ENCODE measurements around the gene BAZ2B.
A peak's percentile ranks its signal among the peaks of the same experiment; 100 is the strongest.
"Not testable (repeated sequence)": the region's sequence is repeated elsewhere in the genome, so short reads cannot be mapped to it uniquely, and the experiment has no call there.

BAZ2B gene, protein sequence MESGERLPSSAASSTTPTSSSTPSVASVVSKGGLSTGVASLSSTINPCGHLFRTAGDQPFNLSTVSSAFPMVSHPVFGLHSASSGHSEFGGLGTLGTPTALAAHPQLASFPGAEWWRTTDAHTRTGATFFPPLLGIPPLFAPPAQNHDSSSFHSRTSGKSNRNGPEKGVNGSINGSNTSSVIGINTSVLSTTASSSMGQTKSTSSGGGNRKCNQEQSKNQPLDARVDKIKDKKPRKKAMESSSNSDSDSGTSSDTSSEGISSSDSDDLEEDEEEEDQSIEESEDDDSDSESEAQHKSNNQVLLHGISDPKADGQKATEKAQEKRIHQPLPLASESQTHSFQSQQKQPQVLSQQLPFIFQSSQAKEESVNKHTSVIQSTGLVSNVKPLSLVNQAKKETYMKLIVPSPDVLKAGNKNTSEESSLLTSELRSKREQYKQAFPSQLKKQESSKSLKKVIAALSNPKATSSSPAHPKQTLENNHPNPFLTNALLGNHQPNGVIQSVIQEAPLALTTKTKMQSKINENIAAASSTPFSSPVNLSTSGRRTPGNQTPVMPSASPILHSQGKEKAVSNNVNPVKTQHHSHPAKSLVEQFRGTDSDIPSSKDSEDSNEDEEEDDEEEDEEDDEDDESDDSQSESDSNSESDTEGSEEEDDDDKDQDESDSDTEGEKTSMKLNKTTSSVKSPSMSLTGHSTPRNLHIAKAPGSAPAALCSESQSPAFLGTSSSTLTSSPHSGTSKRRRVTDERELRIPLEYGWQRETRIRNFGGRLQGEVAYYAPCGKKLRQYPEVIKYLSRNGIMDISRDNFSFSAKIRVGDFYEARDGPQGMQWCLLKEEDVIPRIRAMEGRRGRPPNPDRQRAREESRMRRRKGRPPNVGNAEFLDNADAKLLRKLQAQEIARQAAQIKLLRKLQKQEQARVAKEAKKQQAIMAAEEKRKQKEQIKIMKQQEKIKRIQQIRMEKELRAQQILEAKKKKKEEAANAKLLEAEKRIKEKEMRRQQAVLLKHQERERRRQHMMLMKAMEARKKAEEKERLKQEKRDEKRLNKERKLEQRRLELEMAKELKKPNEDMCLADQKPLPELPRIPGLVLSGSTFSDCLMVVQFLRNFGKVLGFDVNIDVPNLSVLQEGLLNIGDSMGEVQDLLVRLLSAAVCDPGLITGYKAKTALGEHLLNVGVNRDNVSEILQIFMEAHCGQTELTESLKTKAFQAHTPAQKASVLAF (N-terminal part only)

GRCh38 chr2:159616286-159616701 lies at the start of gene BAZ2B:
Gene BAZ2B, minus strand, starts transcription at chr2:159616548. Its CDS starts 137,829 bp downstream, at chr2:159478719.
- peak; percentile 67 for DNase-seq

- no peak for DNase-seq
Measured at GRCh38 chr2:159661286-159661685, 44.9 kb upstream of the BAZ2B start.

DNA sequence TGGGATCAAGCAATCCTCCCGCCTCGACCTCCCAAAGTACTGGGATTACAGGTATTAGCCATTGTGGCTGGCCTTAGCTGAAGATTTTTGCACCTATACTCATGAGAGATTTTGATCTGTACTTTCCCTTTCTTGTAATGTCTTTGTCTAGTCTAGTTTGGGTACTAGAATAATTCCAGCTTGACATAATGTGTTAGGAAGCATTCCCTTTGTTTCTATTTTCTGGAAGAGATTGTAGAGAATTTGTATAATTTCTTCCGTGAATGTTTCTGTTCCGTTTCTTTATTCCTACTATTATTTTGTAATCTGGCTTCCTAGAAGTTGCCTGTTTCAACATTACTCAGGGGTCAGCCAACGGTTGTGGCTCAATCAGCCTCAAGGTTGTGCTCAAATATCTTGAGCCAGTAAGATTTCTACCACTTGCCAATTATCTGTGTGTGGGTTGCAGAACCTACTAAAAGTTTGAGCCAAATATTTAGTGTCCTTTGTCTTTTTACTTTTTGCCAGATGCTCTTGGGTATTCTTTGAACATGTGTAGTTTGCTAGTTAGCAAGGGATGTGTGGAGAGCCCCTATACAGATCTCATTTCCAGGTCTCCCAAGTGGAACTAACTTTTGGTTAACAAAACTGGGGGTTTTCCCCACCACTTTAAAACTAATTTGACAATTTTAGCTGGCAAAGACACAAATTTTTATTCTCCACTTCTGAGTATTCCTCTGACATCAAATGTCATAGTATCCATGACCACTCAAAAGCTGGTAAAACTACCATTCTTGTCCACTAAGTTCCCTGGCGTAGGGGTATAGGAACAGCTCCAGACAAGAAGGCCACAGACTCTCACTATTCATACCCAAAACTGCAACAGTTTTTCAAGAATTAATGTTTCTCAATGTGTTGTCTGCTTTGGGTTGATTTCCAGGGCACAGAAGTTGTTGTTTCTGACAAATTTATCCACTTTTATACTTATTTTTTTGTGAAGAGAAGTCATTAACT lies 42.8 kb upstream of the BAZ2B start:
- DNase-seq, result no peak

DNA sequence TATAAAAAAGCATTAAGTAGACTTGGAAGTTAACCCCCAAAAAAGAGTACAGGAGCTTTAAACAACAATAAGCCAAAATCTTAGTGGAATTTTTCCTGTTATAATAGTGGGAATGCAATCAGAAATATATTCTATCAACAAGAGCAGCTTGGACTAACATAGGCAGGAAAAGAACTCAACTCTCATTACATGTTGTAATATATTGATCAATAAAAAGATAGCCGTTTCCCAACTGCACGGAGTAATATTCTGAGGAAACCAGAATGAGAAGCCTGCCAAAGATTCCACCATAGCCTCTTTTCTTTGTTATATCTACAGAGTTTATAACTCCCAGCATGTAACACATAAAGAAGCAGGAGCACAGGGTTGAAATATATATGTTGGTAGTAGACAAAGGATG lies 37.6 kb upstream of the BAZ2B start:
- no peak for DNase-seq

DNA sequence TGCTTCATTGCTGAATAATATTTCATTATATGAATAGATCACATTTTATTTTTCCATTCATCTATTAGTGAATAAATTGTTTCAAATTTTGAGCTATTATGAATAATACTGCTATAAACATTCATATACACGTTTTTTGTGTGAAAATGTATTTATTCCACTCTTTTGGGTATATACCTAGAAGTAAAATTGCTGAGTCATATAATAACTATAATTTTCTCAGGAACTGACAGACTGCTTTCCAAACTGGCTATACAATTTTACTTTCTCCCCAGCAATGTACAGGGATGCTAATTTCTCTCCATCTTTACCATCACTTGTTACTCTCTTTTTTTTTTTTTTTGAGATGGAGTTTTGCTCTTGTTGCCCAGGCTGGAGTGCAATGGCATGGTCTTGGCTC lies 35.5 kb upstream of the BAZ2B start:
- DNase-seq, result no peak

DNA sequence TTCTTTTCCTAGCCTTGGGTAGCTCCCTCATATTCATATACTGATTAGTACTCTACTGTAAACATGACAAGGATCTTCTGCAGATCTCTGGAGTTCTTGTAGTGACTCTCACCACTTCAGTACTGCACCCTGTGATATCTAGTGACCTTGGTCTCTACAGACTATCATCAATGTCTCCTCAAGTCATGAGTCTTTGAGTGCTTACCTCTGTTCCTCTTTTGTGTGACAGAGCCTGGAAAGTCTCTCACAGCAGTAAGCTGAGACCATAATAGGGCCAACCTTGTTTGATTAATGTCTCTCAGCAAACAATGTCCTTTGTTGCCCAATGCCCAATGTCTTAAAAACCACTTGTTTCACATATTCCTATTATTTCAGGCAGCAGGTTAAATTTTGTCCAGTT lies 34.2 kb upstream of the BAZ2B start:
- DNase-seq, result no peak

DNA sequence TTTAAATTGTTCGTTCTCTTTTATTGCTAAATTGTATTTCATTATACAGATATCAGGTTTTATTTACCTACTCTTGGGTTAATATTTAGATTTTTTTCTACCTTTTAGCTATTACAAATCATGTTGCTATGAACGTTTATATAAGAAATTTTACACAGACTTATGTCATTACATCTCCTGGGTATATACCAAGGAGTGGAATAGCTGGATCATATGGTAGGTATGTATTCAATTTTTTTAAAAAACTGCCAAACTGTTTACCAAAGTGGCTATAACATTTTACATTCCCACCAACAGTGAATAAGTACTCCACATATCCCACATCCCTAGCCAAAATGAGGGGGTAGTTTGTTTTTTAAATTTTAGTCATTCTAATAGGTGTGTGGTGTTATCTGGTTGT lies 32.3 kb upstream of the BAZ2B start:
- DNase-seq, result no peak

DNA sequence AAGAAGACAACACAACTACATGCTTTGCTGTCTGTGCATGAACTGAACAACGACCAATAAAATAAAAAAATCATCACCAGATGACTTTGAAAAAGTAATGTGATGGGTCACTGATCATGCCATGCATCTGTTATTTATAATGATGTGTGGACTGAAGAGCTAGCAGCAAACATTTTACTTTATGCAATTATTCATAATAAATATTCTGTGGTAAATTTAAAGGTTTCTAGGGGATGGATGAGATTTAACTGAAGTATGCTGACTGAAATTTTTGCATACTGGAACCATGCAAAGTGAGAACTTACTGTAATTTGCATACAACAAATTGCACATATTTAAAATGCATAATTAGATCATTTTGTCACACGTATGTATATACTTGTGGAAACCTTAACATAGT lies 31.3 kb upstream of the BAZ2B start:
- DNase-seq, result no peak

- DNase-seq, result no peak
Measured at GRCh38 chr2:159640176-159640575, 23.8 kb upstream of the BAZ2B start.

GRCh38 chr2:159639712-159640111 lies 23.4 kb upstream of the BAZ2B start:
- DNase-seq, result no peak

DNA sequence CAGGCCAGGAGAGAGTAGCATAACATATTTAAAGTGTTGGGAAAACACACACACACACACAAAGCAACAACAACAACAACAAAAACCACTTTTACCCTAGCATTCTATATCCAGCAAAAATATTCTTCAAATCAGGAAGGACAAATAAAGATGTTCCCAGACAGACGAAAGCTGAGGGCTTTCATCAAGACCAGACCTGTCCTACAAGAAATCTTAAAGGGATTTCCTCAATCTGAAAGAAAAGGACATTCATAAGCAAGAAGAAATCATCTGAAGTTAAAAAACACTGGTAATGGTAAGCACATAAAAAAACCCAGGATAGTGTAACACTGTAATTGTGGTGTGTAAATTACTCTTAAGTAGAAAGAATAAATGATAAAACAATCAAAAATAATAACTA lies 22.7 kb upstream of the BAZ2B start:
- DNase-seq, result no peak

DNA sequence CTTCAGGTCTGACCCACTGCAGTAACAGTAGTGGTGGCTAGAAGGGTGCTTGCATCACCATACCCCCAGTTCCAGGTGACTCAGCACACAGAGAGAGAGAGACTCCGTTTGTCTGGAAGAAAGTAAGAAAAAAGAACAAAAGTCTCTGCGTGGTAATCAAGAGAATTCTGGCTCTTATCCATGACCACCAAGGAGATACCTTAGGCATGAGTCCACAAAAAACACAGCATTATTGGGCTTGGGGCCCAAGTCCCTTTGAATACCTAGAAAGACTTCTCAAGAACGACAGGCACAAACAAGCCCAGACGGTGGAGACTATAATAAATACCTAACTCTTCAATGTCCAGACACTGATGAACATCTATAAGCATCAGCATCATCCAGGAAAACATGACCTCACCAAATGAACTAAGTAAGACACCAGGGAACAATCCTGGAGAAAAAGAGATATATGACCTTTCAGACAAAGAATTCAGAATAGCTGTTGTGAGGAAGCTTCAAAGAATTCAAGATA lies 21.7 kb upstream of the BAZ2B start:
- peak; percentile 92 for DNase-seq

DNA sequence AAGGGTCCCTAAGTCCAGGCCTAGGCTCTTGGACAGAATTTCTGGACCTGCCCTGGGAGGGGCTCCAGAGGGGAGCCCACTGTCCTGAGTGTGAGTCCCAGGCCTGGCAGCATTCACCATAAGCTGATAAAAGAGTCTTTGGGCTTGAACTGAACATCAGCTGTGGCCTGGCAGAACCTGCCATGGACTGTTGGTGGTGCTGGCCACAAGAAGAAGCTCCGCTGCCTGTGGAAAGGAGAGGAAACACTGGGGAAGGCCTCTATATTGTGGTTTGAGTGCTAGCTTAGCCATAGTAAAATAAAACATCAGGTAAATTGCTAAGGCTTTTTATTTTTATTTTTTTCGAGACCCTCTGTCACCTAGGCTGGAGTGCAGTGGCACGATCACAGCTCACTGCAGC lies 20.9 kb upstream of the BAZ2B start:
- no peak for DNase-seq

DNA sequence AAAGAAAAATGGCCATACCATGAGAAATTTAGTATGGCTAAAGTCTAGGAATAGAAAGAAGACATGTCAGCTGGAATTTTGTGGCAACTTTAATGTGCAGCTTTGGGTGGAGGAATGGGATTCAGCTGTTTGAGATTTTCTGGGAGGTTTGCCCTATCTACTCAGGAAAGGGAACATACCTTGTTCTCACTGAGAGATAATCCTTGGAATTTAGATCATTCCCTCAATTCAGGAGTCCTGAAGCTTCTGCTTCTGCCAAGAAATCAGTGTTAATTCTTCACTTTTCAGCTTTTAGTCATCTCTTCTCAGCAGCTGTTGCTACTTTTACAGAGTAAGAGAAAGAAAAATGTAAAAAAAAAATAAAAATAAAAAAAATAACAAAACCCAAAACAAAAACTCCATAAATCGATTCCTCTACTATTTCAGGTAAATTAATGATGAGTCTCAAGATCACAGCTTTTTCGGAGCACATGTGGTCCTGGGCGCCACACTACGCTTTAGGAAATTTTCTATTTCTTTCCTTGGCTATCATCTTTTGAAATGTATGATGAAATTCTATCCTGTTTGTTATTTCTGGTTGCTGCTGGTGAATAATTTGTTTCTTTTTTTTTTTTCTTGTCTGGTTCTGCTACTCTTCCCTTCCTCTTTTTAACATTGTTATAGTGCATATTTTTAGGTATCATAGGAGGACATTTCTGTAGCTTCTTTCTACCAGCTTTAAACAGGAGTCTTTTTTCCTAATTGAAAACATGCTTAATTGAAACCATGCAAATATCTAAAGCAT lies 18.9 kb upstream of the BAZ2B start:
- no peak for DNase-seq

DNA sequence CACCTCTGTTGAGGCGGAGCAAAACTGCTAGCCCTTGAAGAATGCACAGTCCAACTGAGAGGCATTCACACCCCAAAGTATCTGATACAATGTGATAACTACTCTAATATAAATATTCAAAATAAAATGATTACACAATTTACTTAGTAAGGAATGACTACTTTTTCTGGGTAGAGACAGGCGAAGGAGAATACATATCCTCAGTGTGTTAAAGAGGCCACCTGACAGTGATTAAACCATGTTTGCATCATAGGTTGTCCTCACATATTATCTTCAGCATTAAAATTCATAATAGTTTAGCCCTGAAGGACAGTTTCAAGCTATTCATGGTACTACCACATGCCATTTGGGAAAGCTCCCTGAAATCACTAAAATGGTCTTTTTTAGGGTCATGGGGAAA lies 16.9 kb upstream of the BAZ2B start:
- DNase-seq, result no peak

- not testable (repeated sequence) for DNase-seq
Measured at GRCh38 chr2:159625628-159626027, 9.3 kb upstream of the BAZ2B start.

- no peak for DNase-seq
Measured at GRCh38 chr2:159623436-159623835, 7.1 kb upstream of the BAZ2B start.

GRCh38 chr2:159622966-159623365 lies 6.6 kb upstream of the BAZ2B start:
- no peak for DNase-seq

DNA sequence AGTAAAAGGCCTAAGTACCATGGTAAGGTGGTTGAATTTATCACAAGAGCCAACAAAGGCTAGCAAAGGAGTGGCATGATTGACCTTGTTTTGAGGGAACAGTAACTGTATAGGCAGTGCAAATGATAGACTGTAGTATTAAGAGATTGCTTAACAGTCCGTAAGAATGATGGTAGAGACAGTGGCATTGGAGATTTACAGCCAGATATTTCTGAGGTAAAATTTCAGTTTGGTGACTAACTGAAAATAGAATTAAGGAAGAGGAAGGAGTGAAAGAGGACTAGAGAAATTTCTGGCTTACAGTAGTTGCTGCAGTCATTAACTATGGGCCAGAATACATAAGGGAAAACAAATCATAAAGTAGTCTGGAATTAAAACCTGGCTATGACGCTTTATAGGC lies 4.4 kb upstream of the BAZ2B start:
- no peak for DNase-seq

- DNase-seq, result no peak
Measured at GRCh38 chr2:159617646-159618045, 1.3 kb upstream of the BAZ2B start.

- no peak for DNase-seq
Measured at GRCh38 chr2:159617100-159617499, 752 bp upstream of the BAZ2B start.

Data from islet precursor cell (in vitro differentiated cells).